Activated gamma-delta T cell (primary cell): Measurements from ENCODE around the gene IL27RA.
"Not testable (repeated sequence)": the region's sequence is repeated elsewhere in the genome, so short reads cannot be mapped to it uniquely, and the experiment has no call there.

ENCODE experiments used
- DNase-seq: peaks from one replicate; lab custom pipeline; 2025; lab: John Stamatoyannopoulos, UW

Gene IL27RA

DNA sequence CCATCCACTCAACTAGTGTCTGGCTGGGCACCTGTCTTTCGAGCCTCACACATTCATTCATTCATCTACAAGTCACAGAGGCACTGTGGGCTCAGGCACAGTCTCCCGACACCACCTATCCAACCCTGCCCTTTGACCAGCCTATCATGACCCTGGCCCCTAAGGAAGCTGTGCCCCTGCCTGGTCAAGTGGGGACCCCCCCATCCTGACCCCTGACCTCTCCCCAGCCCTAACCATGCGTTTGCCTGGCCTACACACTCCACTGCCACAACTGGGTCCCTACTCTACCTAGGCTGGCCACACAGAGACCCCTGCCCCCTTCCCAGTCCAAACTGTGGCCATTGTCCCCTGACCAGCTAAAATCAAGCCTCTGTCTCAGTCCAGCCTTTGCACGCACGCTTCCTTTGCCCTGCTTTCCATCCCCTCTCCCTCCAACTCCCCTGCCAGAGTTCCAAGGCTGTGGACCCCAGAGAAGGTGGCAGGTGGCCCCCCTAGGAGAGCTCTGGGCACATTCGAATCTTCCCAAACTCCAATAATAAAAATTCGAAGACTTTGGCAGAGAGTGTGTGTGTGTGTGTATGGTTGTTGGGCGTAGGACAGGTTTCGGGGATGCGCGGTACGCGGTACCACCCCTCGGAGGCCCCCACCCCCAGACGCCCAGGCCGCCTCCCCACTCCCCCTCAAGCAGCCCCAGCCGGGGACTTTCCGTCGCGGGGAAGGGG is 404 bp upstream of the IL27RA start:
- DNase-seq = no peak

DNA sequence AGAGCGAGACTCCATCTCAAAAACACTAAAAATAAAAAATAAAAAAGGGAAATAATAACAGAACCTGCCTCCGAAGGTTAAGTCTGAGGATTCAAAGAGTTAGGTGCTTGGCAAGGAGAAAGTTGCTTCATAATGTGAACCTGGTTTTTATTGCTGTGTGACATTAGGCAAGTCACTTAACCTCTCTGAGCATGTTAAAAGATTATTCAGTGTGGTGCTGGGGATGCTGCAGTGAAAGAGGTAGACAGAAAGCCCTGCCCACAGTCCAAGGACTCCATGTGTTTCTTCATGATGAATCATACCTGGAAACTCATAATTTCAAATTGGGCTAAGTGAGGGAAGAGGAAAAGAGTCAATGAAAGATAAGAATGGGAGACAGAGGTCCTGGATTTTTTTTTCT is 2.4 kb downstream of the IL27RA start:
- no peak for DNase-seq

DNA sequence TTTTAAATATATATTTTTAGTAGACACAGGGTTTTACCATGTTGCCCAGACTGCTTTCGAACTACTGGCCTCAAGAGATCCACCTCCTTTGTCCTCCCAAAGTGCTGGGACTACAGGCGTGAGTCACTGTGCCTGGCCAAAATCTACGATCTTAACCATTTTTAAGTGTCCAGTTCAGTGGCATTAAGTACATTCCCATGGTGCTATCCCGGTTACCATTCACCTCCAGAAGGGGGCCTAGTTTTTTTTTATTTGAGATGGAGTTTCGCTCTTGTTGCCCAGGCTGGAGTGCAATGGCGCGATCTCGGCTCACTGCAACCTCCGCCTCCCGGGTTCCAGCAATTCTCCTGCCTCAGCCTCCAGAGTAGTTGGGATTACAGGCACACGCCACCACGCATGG is 3.6 kb downstream of the IL27RA start:
- not testable (repeated sequence) for DNase-seq

DNA sequence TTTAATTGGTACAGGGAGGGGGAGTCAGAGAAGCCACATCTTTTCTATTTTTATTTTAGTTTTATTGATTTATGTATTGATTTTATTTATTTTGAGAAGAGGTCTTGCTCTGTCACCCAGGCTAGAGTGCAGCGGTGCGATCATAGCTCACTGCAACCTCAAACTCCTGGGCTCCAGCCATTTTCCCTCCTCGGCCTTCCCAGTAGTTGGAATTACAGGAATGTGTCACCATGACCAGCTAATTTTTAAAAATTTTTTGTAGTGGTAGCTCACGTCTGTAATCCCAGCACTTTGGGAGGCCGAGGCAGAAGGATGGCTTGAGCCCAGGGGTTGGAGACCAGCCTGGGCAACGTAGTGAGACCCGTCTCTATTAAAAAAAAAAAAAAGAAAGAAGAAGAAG is 4.1 kb downstream of the IL27RA start:
- no peak for DNase-seq

DNA sequence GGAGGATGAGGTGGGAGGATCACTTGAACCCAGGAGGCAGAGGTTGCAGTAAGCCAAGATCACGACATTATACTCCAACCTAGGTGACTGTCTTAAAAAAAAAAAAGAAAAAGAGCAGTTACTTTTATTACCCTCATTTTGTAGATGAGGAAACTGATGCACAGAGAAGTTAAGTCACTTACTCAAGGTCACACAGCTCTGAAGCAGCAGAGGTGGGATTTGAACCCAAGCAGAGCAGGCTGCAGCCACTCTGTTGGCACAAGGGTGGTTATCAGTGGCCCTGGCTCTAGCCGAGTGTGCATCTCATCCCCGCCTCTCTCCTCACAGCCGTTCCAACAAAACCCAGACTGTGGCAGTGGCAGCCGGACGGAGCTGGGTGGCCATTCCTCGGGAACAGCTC is 7.6 kb downstream of the IL27RA start:
- no peak for DNase-seq

DNA sequence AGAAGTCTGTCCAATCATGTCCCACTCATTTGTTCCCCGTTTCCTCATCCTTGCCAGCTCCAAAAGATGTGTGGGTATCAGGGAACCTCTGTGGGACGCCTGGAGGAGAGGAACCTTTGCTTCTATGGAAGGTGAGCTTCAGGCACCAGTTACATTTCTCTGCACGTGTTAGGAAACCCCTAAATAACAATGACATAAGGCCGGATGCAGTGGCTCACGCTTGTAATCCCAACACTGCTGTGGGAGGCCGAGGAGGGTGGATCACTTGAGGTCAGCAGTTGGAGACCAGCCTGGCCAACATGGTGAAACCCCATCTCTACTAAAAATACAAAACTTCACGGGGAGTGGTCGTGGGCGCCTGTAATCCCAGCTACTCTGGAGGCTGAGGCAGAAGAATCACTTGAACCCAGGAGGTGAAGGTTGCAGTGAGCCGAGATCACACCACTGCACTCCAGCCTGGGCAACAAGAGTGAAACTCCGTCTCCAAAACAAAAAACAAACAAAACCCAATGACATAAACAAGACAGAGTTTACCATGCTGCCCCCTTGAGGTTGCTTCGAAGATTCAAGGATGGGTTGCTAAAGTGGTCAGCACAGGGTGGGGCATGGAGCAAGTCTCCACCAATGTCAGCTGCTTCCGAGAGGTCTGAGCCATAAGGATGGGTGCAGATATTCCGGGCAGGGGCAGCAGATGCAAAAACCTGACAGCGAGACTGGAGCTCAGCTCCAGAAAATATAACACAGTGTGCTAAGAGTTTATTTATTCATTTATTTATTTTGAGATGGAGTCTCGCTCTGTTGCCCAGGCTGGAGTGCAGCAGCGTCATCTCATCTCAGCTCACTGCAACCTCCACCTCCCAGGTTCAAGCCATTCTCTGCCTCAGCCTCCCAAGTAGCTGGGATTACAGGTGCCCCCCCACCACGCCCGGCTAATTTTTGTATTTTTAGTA is 11.4 kb downstream of the IL27RA start:
- not testable (repeated sequence) for DNase-seq

DNA sequence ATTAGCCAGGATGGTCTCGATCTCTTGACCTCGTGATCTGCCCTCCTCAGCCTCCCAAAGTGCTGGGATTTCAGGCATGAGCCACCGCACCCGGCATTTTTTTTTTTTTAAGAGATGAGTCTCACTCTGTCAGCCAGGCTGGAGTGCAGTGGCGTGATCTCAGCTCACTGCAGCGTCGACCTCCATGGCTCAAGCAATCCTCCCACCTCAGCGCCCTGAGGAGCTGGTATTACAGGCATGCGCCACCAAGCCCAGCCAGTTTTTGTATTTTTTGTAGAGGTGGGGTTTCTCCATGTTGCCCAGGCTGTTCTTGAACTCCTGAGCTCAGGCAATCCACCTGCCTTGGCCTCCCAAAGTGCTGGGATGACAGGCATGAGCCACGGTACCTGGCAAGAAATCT is 16.3 kb downstream of the IL27RA start:
- DNase-seq = not testable (repeated sequence)

DNA sequence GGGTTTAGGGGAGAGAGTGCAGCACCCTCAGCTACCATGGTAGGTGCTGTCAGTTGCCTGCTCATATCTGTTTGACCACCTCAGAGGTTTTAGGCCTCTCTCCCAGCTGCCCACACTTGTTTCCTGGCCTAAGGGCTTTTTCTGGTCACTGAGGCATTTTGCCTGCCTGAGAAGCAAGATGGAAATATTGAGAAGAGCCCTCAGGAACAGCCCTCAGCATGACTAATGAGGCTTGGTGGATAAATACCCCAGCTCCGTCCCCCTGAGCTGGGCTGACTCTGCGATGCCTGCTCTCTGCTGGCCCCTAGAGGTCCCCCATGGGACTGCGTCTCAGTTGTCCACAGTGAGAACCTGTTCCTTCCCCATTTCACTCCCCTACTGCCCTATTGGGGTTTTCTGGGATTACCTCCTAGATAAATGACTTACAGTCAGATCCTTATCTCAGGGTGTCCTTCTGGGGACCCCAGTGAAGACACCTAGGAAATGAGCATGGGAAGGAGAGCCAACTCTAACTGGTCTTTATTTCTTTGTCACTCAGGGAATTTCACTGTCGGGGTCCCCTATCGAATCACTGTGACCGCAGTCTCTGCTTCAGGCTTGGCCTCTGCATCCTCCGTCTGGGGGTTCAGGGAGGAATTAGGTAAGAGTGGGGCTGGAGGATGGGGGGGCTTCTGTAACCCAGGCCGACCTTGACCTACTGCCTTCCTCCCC is 17.0 kb downstream of the IL27RA start:
- no peak for DNase-seq

DNA sequence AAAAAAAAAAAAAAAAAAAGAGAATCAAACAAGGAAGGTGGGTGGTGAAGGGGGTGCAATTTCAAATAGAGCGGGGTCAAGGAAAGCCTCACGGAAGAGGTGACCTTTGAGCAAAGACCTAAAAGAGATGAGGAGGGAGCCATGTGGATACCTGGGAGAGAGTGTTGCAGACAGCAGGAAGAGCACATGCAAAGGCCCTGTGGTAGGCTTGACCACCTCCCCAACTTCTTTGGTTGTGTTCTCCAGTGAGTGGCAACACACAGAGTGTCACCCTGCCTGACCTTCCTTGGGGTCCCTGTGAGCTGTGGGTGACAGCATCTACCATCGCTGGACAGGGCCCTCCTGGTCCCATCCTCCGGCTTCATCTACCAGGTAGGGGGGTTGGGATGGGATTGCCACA is 18.9 kb downstream of the IL27RA start:
- no peak for DNase-seq

DNA sequence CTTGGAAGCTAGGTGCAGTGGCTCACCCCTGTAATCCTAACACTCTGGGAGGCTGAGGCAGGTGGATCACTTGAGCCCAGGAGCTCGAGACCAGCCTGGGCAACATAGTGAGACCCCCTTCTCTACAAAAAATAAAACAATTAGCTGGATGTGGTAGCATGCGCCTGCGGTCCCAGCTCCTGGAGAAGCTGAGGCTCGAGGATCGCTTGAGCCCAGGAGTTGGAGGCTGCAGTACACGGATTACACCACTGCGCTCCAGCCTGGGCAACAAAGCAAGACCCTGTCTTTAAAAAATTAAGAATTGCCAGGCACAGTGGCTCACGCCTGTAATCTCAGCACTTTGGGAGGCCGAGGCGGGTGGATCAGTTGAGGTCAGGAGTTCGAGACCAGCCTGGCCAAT is 19.4 kb downstream of the IL27RA start:
- not testable (repeated sequence) for DNase-seq

DNA sequence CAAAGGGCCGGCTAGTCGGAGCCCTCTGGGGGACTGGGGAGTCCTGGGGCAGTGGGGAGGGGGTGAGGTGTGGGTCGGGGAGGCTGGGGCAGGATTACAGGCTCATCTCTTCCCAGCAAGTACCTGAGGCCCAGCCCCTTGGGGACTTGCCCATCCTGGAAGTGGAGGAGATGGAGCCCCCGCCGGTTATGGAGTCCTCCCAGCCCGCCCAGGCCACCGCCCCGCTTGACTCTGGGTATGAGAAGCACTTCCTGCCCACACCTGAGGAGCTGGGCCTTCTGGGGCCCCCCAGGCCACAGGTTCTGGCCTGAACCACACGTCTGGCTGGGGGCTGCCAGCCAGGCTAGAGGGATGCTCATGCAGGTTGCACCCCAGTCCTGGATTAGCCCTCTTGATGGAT is 20.4 kb downstream of the IL27RA start:
- no peak for DNase-seq

DNA sequence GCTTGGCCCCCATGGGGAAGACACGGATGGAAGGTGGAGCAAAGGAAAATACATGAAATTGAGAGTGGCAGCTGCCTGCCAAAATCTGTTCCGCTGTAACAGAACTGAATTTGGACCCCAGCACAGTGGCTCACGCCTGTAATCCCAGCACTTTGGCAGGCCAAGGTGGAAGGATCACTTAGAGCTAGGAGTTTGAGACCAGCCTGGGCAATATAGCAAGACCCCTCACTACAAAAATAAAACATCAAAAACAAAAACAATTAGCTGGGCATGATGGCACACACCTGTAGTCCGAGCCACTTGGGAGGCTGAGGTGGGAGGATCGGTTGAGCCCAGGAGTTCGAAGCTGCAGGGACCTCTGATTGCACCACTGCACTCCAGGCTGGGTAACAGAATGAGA is 20.9 kb downstream of the IL27RA start:
- DNase-seq = no peak

DNA sequence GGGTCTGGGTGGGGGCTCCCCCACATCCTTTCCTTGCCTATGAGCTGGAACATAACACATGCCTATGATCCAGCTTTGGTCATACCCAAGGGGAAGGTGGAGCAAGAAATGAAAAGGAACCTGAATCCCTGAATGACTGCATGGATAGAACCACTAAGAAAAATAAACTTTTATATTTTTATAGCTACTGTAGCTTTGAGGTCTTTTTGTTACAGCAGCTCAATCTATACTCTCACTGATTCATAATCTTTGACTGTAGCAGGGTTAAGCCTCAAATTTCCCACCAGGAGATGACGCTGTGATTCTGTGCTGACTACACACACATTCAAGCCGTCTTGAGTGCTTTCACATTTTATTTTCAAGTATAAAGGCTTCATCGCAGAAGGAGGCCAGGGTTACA is 21.5 kb downstream of the IL27RA start:
- DNase-seq = no peak

DNA sequence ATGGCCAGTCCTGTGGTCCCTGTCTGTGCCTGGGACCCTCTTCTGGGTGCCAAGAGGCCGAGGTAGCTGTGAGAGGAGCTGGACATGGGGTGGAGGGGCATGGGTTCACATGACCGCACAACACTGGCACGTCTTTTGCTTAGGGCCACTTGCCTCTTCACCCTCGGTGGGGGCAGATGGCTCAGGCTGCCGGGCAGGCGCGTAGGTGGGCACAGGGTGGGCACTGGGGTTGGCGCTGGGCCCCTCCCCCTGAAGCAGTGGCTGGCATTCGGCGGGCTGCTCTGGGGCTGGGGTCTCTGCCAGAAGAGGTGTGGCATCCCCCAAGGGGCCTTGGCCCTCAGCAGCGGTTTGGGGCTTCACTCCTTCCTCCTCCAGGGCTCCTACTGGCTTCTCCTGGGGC is 21.9 kb downstream of the IL27RA start:
- DNase-seq = no peak

DNA sequence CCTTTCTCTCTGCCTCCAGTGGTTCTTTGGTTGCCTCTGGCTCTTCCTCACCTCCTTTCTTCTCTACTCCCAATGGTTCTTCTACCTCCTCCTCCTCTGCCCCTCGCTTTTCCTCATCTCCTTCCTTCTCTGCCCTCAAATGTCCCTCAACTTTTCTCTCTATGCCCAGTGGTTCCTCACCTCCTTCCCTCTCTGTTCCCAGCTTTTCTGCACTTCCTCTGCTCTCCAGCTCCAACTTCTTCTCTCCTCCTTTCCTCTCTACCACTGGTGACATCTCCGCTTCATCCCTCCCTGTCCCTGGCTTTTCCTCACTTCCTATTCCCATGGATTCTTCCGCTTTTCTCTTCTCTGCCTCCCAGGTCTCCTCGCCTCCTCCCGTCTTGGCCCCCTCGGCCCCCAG is 22.5 kb downstream of the IL27RA start:
- no peak for DNase-seq

DNA sequence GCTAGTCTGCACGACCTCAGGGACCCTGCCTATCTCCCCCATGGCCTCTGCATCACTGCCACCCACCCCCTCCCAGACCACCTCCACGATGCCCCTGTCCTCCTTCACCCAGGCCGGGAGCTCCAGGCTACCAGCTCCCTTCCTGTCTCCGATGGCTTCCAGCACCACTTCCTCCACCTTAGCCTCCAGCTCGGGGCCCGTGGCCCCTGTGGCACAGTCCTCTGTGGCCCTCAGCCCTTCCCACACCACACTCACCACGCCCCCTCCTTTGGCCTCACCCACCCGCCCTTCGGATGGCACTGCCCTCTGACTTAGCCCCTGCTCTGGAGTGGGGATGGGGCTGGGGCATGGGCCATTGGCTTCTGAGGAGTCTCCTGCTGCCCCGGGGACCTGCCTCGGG is 23.2 kb downstream of the IL27RA start:
- no peak for DNase-seq

DNA sequence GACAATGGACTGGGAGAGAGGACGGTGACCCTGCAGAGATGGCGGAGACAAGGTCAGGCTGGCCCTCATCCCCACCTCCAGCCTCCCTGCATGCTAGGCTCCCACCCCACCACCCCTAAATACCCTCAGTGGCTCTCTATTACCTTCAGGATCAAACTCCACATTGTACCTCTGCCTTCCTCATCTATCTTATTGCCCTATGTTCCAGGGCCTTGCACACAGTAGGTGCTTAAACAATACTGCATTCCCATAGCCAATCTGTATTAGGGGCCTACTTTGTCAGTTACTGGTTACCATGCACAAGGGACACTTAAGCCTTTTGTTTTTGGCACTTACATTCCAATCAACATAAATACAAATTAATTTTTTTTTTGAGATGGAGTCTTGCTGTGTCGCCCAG is 23.8 kb downstream of the IL27RA start:
- no peak for DNase-seq

DNA sequence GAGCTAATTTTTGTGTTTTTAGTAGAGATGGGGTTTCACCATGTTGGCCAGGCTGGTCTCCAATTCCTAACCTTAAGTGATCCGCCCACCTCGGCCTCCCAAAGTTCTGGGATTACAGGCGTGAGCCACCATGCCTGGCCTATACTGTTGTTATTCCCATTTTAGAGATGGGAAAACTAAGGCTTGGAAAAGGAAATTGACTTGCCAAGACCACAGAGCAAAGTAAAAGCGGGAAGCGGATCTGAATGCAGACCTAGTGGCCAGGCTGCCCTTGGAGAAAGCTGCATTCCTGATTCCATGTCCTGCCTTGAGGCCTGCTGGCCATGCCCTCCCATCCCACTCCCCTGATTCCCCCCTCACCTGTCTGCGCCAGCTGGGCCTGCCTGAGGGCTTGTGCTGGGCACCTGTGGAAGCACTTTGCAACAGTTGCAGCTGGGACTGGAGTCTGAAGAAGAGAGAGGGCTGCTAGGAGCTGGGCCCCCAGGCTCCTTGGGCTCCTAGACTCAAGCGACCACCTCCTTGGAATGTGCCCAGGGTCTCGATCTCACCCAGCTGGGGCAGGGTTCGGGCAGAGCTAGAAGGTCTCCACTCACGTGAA is 24.6 kb downstream of the IL27RA start:
- no peak for DNase-seq

DNA sequence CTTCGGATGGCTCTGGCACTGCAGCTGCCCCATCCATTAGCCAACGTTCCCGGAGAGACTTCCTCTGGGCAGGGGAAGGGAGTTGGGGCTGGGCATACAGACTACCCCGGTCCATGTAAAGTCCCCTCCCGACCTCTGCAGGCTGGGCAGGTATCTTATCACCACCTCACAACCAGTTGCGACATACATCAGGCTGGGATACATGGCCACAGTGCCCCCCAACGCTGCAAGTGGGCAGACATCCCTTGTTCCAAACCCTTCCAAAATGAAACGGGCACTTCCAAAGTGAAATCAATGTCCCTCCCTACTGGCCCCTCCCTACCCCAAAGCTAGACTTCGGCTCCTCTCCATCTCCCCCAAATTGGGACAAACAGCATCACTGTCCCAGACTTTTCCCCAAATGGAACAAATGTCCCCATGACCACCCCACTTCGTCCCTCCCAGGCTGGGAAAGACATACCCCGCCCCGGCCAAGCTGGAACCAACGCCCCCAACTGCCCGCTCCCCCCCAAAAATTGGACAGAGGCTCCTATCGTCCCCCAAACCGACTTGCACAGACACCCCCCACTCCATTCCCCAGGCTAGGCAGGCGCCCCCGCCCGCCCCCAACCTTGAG is 25.3 kb downstream of the IL27RA start:
- no peak for DNase-seq

DNA sequence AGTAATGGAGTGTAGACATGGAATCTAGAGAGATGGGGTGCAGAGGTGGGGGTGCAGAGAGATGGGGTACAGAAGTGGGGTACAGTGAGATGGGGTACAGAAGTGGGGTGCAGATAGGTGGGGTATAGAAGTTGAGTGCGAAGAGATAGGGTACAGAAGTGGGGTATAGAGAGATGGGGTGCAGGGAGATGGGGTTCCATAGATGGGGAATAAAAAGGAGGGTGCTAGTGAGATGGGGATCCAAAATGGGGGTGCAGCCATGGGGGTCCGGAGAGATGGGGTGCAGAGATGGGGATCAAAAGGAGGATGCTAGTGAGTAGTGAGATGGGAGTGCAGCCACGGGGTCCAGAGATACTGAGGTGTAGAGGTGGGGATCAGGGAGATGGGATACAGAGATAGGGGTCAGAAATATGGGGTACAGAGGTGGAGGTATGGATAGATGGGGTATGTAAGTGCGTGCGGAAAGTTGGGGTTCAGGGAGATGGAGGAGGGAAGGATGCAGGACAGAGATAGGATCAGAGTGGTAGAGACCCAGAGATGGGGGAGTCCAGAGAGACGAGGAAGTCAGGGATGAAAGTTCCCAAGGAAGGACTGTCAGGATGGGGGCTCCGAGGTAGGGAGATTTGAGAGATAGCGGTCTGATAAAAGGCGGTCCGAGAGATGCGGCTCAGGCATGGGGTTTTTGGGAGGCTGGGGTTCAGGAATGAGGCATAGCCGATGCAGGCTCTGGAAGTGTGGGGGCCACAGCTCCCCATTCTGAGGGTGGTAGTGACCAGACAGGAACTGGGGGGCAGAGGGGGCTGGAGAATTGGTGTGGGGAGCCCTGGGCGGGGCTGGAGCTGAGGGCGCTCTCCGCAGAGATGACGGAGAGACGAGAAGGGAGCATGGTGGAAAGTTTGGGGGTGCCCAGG is 26.9 kb downstream of the IL27RA start:
- DNase-seq = no peak

DNA sequence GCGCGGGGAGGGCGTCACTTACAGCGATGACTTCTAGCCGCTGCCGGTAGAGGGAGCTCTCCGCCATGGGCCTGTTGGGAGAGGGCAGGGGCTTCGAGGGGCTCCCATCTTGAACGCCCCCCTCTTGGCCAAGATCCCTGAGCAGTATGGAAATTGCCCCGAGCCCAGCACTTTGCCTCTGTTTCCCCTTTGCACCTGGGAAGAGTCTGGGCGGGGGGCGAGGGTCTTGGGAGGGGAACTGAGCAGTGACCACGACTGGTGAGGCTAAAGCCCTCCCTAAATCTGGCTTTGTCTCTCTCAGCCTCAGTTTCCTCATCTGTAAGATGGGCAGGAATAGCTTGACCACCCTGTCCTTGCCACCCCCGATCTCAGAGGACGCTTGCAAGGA is 27.5 kb downstream of the IL27RA start:
- no peak for DNase-seq
